ENCODE results near the gene CD274. TPM values are rescaled to one million over a fixed set of nuclear protein-coding genes. Genes with fewer than 3 reads are reported as not detected.
A peak's percentile ranks its signal among the peaks of the same experiment; 100 is the strongest.

CD274 gene
- total RNA-seq, 1 experiment from 2014 or later = 4.9 TPM

- DNase-seq (ENCODE audit: low read depth) = peak; percentile 62
These were observed 49.6 kb downstream of the CD274 start for GRCh38 chr9:5499889-5500398.

GRCh38 chr9:5500441-5501235 lies 50.3 kb downstream of the CD274 start:
- DNase-seq (ENCODE audit: low read depth) = peak; percentile 82

GRCh38 chr9:5502553-5502952 lies 52.2 kb downstream of the CD274 start:
- DNase-seq (ENCODE audit: low read depth) = no peak

DNA sequence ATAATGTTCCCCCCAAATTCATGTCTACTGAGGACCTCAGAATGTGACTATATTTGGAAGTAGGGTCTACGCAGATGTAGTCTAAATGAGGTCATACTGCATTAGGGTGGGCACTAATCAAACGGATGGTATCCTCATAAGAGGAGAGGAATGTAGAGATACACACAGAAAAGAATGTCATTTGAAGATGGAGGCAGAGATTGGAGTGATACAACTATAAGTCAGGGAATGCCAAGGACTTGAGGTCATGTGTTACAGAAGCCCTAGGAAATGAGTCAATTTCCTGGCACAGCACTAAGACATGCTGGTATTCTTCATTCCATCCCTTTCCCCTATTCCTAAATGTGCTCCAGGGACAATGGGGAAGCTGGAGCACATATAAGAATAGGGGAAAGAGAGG lies 59.2 kb downstream of the CD274 start:
- peak; percentile 96 for DNase-seq (ENCODE audit: low read depth)

- DNase-seq (ENCODE audit: low read depth) = peak; percentile 74
These were observed 60.1 kb downstream of the CD274 start, which contains the start of gene PDCD1LG2 for GRCh38 chr9:5510360-5510931. Gene PDCD1LG2, plus strand, starts transcription at chr9:5510531. Its CDS starts 12,016 bp downstream, at chr9:5522547.

GRCh38 chr9:5510989-5511388 lies 60.6 kb downstream of the CD274 start:
- DNase-seq (ENCODE audit: low read depth) = peak; percentile 53

DNA sequence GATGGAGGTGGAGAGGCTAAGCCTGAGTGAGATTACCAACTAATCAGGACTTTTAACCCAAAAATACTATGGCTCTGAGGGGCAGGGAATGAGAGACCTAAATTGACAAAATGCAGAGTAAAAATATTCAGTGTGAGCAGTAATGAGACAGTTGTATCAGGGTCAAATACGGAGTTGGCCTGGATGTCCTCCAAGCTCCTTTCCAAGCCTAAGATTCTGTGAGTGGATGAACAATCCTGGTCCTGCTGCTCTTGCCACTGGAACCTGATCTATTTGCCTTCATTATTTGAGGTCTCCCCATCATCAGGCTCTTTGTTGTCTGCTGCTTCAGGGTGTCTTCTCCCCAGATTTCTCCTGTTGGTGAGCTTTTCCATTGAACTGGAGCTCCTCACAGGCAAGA lies 61.1 kb downstream of the CD274 start:
- DNase-seq (ENCODE audit: low read depth) = no peak

- DNase-seq (ENCODE audit: low read depth) = no peak
These were observed 61.7 kb downstream of the CD274 start for GRCh38 chr9:5511935-5512580.

- no peak for DNase-seq (ENCODE audit: low read depth)
These were observed 62.5 kb downstream of the CD274 start for GRCh38 chr9:5512658-5513452.

GRCh38 chr9:5513966-5514616 lies 63.7 kb downstream of the CD274 start:
- DNase-seq (ENCODE audit: low read depth) = no peak

GRCh38 chr9:5514617-5515260 lies 64.4 kb downstream of the CD274 start:
- no peak for DNase-seq (ENCODE audit: low read depth)

- DNase-seq (ENCODE audit: low read depth) = no peak
These were observed 64.9 kb downstream of the CD274 start for GRCh38 chr9:5515261-5515650.

DNA sequence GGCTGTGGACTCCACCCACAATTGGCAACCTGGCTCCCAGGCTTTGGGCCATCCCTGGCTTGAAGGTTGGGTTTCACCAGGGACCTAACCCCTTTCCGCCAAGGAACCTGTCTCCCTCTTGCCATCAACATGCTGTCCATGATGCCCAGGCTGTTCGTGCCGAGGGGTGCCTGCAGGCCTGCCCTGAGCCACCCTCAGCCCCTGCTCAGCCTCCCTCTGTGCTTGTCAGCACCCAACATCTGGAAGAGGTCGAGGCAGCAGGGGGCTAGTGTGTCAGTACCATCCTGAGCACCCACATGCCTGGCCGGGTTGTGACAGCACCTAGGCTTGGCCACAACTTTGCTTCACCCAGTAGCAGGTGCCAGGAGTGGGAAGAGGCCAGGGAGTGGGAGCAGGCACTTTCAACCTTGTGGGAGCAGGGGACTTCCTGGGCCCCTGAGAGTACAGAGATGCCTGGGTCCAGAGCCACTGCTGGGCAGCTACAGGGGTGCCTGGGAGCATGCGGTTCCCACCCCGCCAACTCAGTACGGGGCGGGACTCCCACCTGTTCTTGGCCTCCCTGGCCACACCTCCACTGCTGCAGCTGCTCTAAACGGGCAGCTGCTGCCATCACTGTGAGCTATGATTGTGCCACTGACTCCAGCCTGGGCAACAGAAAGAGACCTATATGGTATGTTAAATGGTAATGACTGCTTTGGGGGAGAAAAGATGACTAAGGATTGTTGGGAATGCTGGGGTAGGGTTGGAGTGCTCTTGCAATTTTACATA lies 66.3 kb downstream of the CD274 start:
- no peak for DNase-seq (ENCODE audit: low read depth)

GRCh38 chr9:5518171-5518936 lies 68.0 kb downstream of the CD274 start:
- DNase-seq (ENCODE audit: low read depth) = peak; percentile 35

- DNase-seq (ENCODE audit: low read depth) = no peak
These were observed 68.6 kb downstream of the CD274 start for GRCh38 chr9:5518937-5519319.
